ENCODE data around the gene OSBPL5.
"Not testable (repeated sequence)": the region's sequence is repeated elsewhere in the genome, so short reads cannot be mapped to it uniquely, and the experiment has no call there.

Gene OSBPL5

DNA sequence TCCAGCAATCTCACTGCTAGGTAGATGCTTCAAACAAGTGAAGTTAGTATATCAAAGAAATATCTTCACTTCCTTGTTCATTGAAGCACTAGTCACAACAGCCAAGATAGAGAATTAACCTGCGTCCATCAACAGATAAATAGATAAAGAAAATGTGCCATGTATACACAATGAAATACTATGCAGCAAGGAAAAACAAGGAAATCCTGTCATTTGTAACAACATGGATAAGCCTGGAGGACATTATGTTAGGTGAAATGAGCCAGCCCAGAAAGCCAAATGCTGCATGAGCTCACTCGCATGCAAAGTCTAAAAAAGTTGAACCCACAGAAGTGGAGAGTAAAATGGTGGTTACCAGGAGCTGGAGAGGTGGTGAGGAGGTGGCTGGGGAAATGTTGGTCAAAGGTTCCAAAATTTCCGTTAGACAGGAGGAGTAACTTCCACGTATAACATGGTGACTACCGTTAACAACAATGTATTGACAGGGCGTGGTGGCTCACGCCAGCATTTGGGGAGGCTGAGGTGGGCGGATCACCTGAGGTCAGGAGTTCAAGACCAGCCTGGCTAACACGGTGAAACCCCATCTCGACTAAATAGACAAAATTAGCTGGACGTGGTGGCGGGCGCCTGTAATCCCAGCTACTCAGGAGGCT is 84.3 kb downstream of the OSBPL5 start:
- no peak for DNase-seq (ENCODE audit: low spot score)

DNA sequence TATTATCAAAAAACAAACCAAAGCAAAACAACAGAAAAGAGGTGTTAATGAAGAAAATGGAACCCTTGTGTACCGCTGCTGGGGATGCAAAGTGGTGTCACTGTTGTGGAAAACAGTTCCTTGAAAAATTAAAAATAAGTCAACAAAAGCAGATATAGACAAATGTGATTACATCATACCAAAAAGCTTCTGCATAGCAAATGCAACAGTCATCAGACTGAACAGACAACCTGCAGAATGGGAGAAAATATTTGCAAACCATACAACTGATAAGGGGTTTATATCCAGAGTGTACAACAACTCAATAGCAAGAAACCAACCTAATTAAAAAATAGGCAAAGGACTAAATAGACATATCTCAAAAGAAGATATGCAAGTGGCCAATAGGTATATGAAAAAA is 85.0 kb downstream of the OSBPL5 start:
- peak; percentile 12 for DNase-seq (ENCODE audit: low spot score)

DNA sequence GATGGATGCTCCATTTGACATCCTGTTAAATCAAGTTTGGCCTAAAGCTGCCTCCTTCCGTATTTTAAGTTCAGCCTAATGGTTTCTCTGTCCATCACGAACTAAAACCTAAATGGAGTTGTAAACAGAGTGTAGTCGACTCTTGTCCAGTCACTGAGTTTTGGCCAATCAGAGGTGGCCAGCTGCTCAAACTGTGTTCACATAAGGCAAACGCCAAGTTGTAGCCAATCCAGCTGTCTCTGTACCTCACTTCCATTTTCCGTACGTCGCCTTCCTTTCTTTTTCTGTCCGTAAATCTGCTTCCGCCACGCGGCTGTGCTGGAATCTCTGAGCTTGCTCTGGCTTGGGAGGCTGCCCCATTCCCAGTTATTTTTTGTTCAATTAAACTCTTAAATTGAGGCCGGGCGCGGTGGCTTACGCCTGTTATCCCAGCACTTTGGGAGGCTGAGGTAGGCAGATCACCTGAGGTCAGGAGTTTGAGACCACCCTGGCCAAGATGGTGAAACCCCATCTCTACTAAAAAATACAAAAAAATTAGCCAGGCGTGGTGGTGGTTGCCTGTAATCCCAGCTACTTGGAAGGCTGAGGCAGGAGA is 87.2 kb downstream of the OSBPL5 start:
- DNase-seq (ENCODE audit: low spot score): no peak

DNA sequence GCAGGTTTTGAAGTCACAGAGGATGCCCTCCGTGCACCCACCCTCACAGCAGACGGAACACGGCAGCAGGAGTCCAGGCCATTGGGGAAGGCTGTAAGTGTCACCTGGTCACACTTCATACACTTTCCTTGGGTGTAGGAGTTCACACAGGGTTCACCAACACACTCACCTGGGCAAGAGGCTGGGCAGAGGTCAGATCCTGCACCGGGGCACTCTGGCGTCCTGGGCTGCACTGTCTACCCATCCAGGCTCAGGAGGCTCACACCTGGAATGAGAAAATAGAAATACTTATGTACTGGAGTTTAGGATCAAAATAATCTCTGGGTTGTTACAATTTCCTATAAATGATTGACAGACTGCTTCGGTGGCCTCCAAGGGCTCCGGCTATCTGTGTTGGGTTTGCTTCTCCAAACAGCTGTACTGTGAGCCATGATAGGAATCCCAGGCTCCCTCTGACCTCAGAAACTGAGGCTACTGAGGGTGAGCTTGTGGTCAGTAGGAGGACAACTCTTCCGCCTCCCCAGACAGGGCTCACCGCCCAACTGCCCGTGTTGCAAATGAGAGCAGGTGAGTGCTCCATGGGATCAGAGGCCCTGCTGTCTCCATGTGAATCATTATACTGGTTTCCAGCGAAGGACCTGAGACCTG is 87.8 kb downstream of the OSBPL5 start:
- no peak for DNase-seq (ENCODE audit: low spot score)

DNA sequence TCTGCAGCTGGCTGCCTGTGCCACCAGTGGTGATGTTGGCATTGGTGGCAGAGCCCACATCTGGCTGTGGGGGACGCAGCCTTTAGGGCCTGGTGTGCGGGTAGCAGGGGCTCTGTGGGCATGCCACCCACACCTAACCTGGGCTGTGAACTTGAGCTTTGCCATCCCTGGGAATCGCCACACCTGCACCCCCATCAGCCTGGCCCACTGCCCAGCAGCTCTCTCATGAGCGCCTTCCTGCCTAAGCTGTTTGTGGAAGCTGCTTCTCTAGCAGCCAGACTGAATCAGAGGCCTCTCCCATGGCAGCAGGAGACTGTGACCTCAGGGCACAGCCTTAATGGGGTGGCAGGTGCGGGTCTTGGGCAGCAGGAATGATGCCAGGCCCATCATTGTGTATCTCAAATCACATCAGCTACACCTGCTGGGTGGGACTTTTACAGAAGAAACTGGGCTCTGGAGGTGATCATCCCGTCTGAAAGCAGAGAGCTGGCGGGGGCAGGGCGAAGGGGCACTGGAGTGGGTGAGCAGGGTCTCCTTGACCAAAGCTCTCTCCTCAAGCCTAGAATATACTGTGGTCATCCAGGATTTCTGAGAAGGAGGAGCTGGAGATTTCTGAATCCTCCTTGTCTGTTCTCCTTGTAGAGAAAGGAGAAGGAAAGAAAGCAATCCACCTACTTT is 90.1 kb downstream of the OSBPL5 start:
- no peak for DNase-seq (ENCODE audit: low spot score)

DNA sequence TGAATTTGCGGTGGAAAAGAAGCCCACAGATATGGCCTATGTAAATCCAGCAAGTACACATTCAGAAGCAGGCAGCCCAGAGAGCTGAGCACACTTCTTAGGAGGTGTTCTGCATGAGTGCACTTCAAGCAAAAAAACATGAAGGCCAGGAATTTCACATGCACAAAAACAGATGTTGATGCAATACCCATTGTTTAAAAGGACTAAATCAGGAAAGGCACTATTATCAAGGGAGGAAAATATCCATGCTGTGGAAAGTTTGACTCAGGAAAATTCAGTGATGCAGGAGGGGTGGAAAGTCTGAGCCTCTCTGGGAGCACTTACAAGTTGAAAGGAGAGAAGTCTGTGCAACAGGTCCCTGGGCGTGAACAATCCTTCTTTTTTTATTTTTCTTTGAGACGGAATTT is 92.1 kb downstream of the OSBPL5 start:
- peak; percentile 47 for DNase-seq (ENCODE audit: low spot score)

DNA sequence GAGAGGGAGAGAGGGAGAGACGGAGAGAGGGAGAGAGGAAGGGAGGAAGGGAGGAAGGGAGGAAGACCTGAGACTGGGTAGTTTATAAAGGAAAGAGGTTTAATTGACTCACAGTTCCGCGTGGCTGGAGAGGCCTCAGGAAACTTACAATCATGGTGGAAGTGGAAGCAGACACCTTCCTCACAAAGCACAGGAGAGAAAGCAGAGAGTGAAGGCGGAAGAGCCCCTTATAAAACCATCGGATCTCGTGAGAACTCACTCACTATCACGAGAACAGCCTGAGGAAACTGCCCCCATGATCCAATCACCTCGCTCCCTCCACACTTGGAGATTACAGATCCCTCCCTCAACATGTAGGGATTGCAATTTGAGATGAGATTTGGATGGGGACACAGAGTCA is 95.7 kb downstream of the OSBPL5 start:
- no peak for DNase-seq (ENCODE audit: low spot score)

DNA sequence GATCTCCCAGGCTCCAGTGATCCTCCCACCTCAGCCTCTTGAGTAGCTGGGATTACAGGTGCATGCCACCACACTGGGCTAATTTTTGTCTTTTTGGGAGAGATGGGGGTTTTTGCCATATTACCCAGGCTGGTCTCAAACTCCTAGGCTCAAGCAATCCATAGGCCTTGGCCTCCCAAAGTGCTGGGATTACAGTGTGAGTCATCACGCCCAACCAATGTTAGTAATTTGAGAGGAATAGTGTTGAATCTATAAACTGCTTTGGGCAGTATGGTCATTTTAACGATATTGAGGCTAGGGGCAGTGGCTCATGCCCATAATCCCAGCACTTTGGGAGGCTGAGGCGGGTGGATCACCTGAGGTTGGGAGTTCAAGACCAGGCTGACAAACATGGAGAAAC is 98.8 kb downstream of the OSBPL5 start:
- DNase-seq (ENCODE audit: low spot score): not testable (repeated sequence)

DNA sequence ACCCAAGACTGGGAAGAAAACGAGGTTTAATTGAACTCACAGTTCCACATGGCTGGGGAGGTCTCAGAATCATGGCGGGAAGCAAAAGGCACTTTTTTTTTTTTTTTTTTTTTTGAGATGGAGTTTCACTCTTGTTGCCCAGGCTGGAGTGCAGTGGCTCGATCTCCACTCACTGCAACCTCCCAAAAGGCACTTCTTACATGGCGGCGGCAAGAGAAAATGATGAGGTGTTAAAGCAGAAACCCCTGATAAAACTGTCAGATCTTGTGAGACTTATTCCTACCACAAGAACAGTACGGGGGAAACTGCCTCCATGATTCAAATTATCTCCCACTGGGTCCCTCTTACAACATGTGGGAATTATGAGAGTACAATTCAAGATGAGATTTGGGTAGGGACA is 100.4 kb downstream of the OSBPL5 start:
- DNase-seq (ENCODE audit: low spot score): not testable (repeated sequence)

DNA sequence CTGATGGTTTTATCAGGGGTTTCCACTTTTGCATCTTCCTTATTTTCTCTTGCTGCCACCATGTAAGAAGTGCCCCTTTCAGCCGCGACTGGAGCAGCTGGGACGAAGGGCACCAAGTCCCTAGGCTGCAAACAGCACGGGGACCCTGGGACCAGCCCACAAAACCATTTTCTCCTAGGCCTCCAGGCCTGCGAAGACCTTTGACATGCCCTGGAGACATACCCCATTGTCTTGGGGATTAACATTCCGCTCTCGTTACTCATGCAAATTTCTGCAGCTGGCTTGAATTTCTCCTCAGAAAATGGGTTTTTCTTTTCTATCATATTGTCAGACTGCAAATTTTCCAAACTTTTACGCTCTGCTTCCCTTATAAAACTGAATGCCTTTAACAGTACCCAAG is 101.2 kb downstream of the OSBPL5 start:
- not testable (repeated sequence) for DNase-seq (ENCODE audit: low spot score)

DNA sequence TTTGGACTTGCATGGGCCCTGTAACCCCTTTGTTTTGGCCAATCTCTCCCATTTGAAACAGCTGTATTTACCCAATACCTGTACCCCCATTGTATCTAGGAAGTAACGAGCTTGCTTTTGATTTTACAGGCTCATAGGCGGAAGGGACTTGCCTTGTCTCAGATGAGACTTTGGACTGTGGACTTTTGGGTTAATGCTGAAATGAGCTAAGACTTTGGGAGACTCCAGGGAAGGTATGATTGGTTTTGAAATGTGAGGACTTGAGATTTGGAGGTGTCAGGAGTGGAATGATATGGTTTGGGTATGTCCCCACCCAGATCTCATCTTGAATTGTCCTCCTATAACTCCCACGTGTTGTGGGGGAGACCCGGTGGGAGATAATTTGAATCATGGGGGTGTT is 101.7 kb downstream of the OSBPL5 start:
- DNase-seq (ENCODE audit: low spot score): not testable (repeated sequence)

DNA sequence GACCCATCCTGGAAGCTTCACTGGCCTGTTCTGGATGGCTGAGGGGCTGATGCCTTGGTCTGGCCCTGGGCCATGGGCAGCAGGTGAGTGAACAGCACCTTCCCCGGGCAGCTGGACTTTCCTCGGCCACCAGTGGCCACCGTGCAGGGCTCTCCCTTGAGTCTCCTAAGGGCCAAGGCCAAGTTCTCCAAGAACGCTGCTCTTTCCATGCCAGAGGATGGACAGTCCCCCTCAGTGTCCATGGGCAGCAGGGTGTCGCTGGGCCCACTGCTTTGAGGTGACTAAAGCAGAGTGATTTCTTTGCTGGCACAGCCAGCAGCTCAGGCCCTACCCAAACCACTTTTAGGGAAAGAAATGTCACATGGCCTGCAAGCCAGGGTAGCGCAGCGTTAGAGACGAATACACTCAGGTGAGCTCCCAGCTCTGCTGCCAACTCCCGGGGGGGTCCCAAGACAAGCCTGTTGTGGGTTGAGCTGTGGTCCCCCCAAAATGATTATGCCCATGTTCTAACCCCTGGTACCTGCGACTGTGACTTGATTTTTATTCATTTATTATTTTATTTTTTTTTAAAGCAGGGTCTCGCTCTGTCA is 104.6 kb downstream of the OSBPL5 start:
- DNase-seq (ENCODE audit: low spot score): no peak

DNA sequence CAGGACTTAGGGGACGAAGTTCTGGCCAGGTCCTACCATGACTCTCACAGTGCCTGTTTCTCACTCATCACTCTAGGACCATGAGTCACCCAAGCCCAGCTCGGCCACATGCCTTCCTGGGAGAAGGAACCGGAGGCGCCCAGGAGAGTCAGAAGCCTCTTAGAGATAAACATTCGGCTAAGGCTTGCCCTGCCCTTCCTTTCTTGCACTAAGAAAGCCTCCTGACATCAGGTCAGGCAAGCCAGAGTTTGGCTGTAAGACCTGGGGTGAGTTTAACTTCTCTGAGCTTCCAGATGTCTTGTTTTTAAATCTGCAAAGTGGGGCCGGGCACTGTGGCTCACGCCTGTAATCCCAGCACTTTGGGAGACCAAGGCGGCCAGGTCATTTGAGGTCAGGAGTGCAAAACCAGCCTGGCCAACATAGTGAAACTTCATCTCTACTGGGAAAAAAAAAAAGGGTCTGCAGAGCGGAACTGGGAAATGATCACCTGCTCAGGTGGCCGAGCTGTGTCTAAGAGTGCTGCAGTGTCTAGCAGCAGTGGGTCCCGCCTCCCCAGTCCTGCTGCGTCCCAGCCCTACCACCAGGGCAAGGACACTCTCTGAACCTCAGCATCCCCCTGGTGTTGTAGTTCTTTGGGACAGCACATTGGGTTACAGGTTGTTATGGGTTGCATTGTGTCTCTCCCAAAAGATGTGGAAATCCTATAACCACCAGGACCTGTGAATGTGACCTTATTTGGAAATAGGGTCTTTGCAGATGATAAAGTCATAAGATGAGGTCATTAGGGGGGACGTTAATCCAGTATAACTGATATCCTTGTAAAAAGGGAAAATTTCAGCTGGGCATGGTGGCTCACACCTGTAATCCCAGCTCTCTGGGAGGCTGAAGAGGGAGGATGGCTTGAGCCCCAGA is 106.1 kb downstream of the OSBPL5 start:
- peak; percentile 72 for DNase-seq (ENCODE audit: low spot score)

DNA sequence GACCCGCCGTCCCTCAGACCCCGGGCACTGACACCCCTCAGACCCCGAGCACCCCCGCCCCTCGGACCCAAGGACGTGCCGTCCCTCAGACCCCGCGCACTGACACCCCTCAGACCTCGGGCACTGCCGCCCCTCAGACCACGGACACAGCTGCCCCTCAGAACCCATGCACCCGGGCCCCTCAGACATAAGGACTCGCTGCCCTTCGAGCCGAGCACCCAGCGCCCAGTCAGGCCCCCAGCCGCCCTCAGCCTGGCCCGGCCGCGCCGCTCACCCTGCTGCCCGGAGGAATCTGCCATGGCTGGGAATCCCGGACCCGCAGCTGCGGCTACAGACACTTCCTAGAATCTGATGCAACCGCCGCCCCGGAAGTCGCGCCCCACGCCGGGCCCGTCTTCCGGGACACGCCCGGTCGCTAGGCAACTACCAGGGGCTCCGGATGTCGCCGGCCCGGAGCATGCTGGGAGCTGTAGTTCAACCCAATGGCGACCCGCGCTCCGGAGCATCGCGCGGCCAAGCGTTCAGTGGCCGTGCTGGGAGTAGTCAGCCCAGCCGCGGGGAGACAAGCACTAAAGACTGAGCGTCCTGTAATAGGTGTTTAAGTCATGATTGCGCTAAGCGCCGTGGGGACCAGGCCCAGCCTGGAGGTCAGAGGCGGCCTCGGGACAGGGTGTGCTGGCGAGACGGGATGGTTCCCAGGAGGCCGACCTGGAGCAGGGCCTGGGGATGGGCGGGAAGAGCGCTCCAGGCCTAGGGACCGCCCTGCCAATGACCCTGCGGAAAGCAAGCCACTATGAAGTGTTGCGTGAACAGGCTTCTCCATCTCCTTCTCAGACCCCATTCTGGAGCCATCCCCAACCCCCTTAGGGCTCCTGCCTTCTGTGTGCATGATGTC is 107.8 kb downstream of the OSBPL5 start, which contains the start of gene CARS1:
Gene CARS1 (minus strand): TSS at position 355 of the 895 bp plus-strand sequence. CDS start 56 bp downstream, at position 299.
- peak; percentile 97 for DNase-seq (ENCODE audit: low spot score)

DNA sequence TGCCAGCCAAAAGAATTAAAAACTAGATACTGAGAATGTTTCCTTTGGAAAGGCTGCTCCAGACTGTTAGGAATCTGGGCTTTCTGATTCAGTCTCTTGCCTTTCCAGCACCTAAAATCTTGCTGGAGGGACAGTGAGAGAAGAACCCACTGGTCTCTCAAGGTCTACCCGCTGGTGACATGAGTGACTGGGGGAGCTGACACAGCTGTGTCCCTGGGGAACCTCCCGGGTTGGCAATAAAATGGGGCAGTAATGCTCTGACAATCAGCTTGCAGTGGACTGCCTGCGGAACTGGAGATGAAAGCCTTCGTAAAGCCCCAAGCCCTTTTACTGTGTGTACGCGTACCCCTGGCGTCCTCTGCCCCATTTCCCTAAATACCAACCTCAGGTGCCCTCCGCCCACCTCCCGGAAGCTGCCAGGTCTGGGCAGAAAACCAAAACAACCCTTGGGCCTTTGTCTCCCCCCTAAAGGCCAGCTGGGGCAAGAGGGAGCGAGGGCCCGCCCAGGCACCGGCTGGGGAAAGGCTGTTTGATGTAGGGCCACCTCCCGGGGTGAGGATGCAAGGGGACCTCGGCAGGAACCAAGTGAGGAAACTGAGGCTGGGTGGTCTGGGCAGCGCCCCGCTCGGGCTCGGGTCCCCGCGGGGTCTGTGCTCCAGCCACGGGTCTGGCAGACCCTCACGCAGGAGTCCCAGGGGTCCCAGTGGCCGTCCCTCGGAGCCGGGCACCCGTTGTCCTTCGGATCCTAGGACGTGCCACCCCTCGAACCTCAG is 108.6 kb downstream of the OSBPL5 start:
- peak; percentile 47 for DNase-seq (ENCODE audit: low spot score)

DNA sequence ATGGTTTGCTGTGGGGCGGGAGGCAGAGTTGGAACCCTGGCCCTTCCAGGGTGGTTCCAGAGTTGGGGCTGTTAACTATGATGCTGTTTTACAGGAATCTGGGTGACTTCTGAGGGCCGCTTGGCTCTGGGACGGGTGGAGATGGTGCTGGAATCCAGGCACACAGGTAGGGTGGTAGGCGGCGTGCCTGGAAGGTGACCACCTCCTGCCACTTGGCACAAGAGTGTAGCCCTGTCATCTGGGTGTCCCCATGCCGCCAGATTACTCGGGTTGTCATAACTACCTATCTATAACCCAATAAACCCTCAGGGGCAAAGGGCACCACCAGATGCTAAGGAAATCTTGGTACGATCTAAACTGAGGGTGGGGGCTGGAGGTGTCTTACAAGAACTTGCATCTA is 109.2 kb downstream of the OSBPL5 start:
- DNase-seq (ENCODE audit: low spot score): no peak

DNA sequence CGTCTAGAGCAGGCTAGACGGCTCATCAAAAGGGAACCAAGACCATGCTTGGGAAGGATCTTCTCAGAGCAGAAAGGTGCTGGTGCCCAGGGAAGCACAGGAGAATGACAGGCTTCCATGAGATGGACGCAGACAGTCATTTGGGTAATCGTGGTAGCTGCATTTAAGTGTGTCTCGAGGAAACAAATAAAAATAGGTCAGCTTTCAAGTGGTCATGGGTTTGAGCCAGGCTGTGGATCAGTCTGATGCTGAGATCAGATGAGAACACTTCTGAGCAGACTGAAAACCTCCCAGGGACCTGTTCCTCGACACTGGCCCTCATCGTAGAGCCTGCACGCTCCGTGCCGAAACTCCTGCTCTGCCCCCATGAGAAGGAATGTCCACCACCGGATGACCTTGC is 112.5 kb downstream of the OSBPL5 start:
- no peak for DNase-seq (ENCODE audit: low spot score)

DNA sequence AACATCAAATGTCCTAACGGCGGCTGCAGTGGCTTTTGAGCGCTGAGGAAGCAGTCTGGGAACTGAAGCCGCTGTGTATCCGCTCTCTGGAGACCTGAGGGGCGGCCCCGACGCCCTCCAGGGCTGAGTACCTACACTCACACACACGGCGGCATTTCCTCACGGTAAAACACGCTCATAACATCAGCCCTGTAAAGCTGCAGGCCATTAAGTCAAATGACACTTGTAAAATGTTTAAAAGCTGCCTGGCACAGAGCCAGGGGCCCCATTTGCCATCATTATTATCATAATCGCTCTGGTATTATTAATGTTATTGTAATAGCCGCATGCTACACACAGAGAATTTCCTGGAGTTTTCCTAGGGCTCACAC is 113.0 kb downstream of the OSBPL5 start:
- DNase-seq (ENCODE audit: low spot score): no peak

All from AG20443 (cell line).